ENCODE data around the gene OR56B4.
"Not testable (repeated sequence)": the region's sequence is repeated elsewhere in the genome, so short reads cannot be mapped to it uniquely, and the experiment has no call there.

The OR56B4 gene

GRCh38 chr11:6107384-6107783 is at the start of gene OR56B4:
Gene OR56B4, plus strand, starts transcription at chr11:6107684. Its CDS starts 95 bp downstream, at chr11:6107779.
- H3K4me3 ChIP-seq (ENCODE audit: low read depth, low read length); DNase-seq (ENCODE audit: low read depth): not testable (repeated sequence)

- no peak overlapping the region for H3K4me3 ChIP-seq (ENCODE audit: low read depth, low read length)
- no peak for DNase-seq (ENCODE audit: low read depth)
- TF ChIP-seq MYC (IDR thresholded peaks at IDR 0.05; ENCODE audit: low read depth, low read length) (no peak), POLR2A (IDR thresholded peaks at IDR 0.05; ENCODE audit: extremely low read depth, insufficient read length) (no peak), CTCF (IDR thresholded peaks at IDR 0.05; ENCODE audit: low read depth, low read length) (no peak), MAX (IDR thresholded peaks at IDR 0.05; ENCODE audit: low read depth, low read length) (no peak)
Measured at GRCh38 chr11:6061475-6061874, 46.0 kb upstream of the OR56B4 start.

- no peak overlapping the region for H3K4me3 ChIP-seq (ENCODE audit: low read depth, low read length)
- TF ChIP-seq MYC (IDR thresholded peaks at IDR 0.05; ENCODE audit: low read depth, low read length) (no peak), MAX (IDR thresholded peaks at IDR 0.05; ENCODE audit: low read depth, low read length) (no peak), CTCF (IDR thresholded peaks at IDR 0.05; ENCODE audit: low read depth, low read length) (no peak), POLR2A (IDR thresholded peaks at IDR 0.05; ENCODE audit: extremely low read depth, insufficient read length) (no peak)
- no peak for DNase-seq (ENCODE audit: low read depth)
Measured at GRCh38 chr11:6062691-6063358, 44.7 kb upstream of the OR56B4 start.

GRCh38 chr11:6067502-6067901 is 40.0 kb upstream of the OR56B4 start:
- H3K4me3 ChIP-seq (ENCODE audit: low read depth, low read length) = no peak overlapping the region
- no peak for DNase-seq (ENCODE audit: low read depth)
- TF ChIP-seq MAX (IDR thresholded peaks at IDR 0.05; ENCODE audit: low read depth, low read length) (no peak), MYC (IDR thresholded peaks at IDR 0.05; ENCODE audit: low read depth, low read length) (no peak), CTCF (IDR thresholded peaks at IDR 0.05; ENCODE audit: low read depth, low read length) (no peak), POLR2A (IDR thresholded peaks at IDR 0.05; ENCODE audit: extremely low read depth, insufficient read length) (no peak)

- H3K4me3 ChIP-seq (ENCODE audit: low read depth, low read length); DNase-seq (ENCODE audit: low read depth): not testable (repeated sequence)
Measured at GRCh38 chr11:6076443-6076842, 31.0 kb upstream of the OR56B4 start.

GRCh38 chr11:6077723-6078122 is 29.8 kb upstream of the OR56B4 start:
- DNase-seq (ENCODE audit: low read depth) = no peak
- TF ChIP-seq MYC (IDR thresholded peaks at IDR 0.05; ENCODE audit: low read depth, low read length) = no peak
- no peak for TF ChIP-seq CTCF (IDR thresholded peaks at IDR 0.05; ENCODE audit: low read depth, low read length)
- no peak for TF ChIP-seq POLR2A (IDR thresholded peaks at IDR 0.05; ENCODE audit: extremely low read depth, insufficient read length)
- TF ChIP-seq MAX (IDR thresholded peaks at IDR 0.05; ENCODE audit: low read depth, low read length) = no peak
- no peak overlapping the region for H3K4me3 ChIP-seq (ENCODE audit: low read depth, low read length)

GRCh38 chr11:6079463-6079862 is 28.0 kb upstream of the OR56B4 start:
- TF ChIP-seq MAX (IDR thresholded peaks at IDR 0.05; ENCODE audit: low read depth, low read length) (no peak), POLR2A (IDR thresholded peaks at IDR 0.05; ENCODE audit: extremely low read depth, insufficient read length) (no peak), CTCF (IDR thresholded peaks at IDR 0.05; ENCODE audit: low read depth, low read length) (no peak), MYC (IDR thresholded peaks at IDR 0.05; ENCODE audit: low read depth, low read length) (no peak)
- no peak overlapping the region for H3K4me3 ChIP-seq (ENCODE audit: low read depth, low read length)
- DNase-seq (ENCODE audit: low read depth) = no peak
